ENCODE results near the gene TMEM120B. TPM values are rescaled to one million over a fixed set of nuclear protein-coding genes. Genes with fewer than 3 reads are reported as not detected.
"Not testable (repeated sequence)": the region's sequence is repeated elsewhere in the genome, so short reads cannot be mapped to it uniquely, and the experiment has no call there.

TMEM120B gene
- total RNA-seq, 6 donors from 2014 or later, result 8.9 to 23.0 (median 14.2) TPM

DNA sequence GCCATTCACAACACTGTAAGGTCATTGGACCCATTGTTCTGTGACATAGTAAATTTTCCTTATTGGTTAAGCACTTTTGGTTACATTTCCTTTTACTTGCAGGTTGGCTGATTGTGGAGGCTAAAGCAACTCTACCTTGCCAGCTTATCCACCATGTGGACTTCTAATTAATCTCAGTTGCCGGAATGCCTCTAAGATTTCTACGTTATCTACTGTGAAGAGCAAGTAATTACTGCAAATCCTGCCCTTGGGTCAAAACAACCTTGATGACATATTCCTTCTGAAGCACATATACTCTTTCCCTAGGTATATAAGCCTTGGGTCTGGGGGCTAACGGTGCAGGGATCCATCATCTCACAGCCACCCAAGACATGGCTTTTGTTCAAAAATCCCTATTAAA is 23.6 kb upstream of the TMEM120B start:
- ATAC-seq (ENCODE audit: low FRiP score in 2 of 2) (no peak), DNase-seq (no peak)
- H3K27ac ChIP-seq, result no peak overlapping the region
- H3K4me1 ChIP-seq, result peaks cover 0 to 13% (median 8%) of the 10 kb centered on the region in 4 donors
- H3K9me3 ChIP-seq, result no peaks in the 10 kb centered on the region
- no peaks in the 10 kb centered on the region for H3K36me3 ChIP-seq
- 84 to 89% methylated on average over 3 of the region's 3 CpGs for WGBS, 2 donors
- H3K4me3 ChIP-seq, result no peak overlapping the region
- no peak for TF ChIP-seq EP300 (IDR thresholded peaks at IDR 0.05)
- TF ChIP-seq CTCF (IDR thresholded peaks at IDR 0.05), result no peak
- TF ChIP-seq POLR2AphosphoS5 (IDR thresholded peaks at IDR 0.05), result no peak
- no peak for TF ChIP-seq POLR2A (IDR thresholded peaks at IDR 0.05)
- no peaks in the 10 kb centered on the region for H3K27me3 ChIP-seq

DNA sequence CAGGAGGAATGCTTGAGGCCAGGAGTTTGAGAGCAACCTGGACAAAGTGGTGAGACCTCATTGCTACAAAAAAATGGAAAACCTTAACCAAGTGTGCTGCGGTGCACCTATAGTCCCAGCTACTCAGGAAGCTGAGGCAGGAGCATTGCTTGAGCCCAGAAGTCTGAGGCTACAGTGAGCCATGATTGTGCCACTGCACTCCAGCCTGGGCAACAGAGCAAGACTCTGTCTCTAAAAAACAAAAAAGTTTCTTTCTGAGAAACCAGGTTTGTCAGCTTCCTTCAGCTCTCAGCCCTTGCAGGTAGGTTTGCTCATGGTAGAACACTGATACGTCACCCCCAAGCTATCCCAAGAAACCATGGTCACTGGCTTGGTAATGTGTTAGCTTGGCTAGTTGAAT is 23.1 kb upstream of the TMEM120B start:
- 86 to 96% methylated on average over 2 of the region's 2 CpGs for WGBS, 2 donors
- Histone ChIP-seq H3K27me3 (no peaks in the 10 kb centered on the region), H3K9me3 (no peaks in the 10 kb centered on the region), H3K4me3 (no peak overlapping the region), H3K4me1 (peaks cover 0 to 13% (median 8%) of the 10 kb centered on the region in 4 donors), H3K36me3 (no peaks in the 10 kb centered on the region), H3K27ac (no peak overlapping the region)
- DNase-seq, result no peak
- ATAC-seq (ENCODE audit: low FRiP score in 2 of 2), result no peak
- TF ChIP-seq POLR2A (IDR thresholded peaks at IDR 0.05), result no peak
- TF ChIP-seq CTCF (IDR thresholded peaks at IDR 0.05), result no peak
- TF ChIP-seq POLR2AphosphoS5 (IDR thresholded peaks at IDR 0.05), result no peak
- no peak for TF ChIP-seq EP300 (IDR thresholded peaks at IDR 0.05)

GRCh38 chr12:121692744-121693143 is 19.8 kb upstream of the TMEM120B start:
- not testable (repeated sequence) for ATAC-seq (ENCODE audit: low FRiP score in 2 of 2); H3K4me1 ChIP-seq; H3K27ac ChIP-seq; H3K36me3 ChIP-seq; H3K9me3 ChIP-seq; H3K4me3 ChIP-seq; DNase-seq; H3K27me3 ChIP-seq
- WGBS, 2 donors, result 67 to 71% methylated on average over 3 of the region's 3 CpGs

DNA sequence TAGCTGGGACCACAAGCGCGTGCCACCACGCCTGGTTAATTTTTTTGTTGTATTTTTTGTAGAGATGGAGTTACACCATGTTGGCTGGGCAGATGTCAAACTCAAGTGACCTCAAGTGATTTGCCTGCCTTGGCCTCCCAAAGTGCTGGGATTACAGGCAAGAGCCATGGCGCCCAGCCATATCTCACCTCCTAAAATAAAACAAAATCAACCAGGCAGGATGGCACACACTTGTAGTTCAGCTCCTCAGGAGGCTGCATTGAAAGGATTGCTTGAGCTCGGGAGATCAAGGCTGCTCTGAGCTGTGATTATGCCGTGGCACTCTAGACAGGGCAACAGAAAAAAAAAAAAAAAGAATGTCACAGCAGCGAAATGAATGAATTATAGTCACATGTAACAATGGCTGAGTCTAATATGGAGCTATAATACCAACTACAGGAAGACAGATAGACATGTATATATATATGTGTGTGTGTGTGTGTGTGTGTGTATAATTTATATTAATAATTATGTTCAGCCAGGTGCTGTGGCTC is 19.3 kb upstream of the TMEM120B start:
- Histone ChIP-seq H3K27me3 (no peaks in the 10 kb centered on the region), H3K4me1 (peaks cover 0 to 4% (median 3%) of the 10 kb centered on the region in 4 donors), H3K36me3 (no peaks in the 10 kb centered on the region), H3K27ac (no peak overlapping the region), H3K4me3 (no peak overlapping the region), H3K9me3 (no peaks in the 10 kb centered on the region)
- WGBS, 2 donors, result 70 to 77% methylated on average over 7 of the region's 7 CpGs
- DNase-seq (no peak), ATAC-seq (ENCODE audit: low FRiP score in 2 of 2) (no peak)
- no peak for TF ChIP-seq CTCF (IDR thresholded peaks at IDR 0.05)
- TF ChIP-seq EP300 (IDR thresholded peaks at IDR 0.05), result no peak
- TF ChIP-seq POLR2A (IDR thresholded peaks at IDR 0.05), result no peak
- TF ChIP-seq POLR2AphosphoS5 (IDR thresholded peaks at IDR 0.05), result no peak

DNA sequence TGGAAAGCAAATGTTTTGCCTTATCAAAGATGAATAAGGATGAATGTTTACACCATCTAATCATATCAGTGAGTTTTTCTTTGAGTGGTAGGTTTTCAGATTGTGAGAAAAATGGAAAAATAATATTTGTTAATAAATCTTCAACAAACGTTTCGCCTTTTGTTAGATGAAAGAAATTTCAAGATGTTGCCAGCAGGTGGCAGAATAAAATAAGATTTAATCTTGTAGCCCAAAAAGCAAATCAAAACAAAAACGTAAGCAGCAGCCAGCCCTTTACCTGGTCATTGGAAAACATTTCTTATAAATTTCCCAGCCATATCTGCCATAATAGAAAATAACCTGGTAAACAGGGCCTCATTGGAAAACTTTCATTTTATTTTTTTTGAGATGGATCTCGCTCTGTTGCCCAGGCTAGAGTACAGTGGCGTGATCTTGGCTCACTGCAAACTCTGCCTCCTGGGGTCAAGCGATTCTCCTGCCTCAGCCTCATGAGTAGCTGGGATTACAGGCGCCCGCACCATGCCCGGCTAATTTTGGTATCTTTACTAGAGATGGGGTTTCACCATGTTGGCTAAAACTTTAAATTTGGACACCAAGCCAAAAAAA is 15.4 kb upstream of the TMEM120B start:
- DNase-seq, result no peak
- Histone ChIP-seq H3K4me1 (peaks cover 0 to 7% (median 3%) of the 10 kb centered on the region in 4 donors), H3K9me3 (no peaks in the 10 kb centered on the region), H3K27ac (no peak overlapping the region), H3K4me3 (no peak overlapping the region), H3K27me3 (no peaks in the 10 kb centered on the region), H3K36me3 (no peaks in the 10 kb centered on the region)
- WGBS, 2 donors, result 46 to 51% methylated on average over 9 of the region's 9 CpGs
- no peak for ATAC-seq (ENCODE audit: low FRiP score in 2 of 2)
- TF ChIP-seq CTCF (IDR thresholded peaks at IDR 0.05) (peak; percentile 51 to 76 (median 63)), POLR2AphosphoS5 (IDR thresholded peaks at IDR 0.05) (no peak), POLR2A (IDR thresholded peaks at IDR 0.05) (no peak), EP300 (IDR thresholded peaks at IDR 0.05) (no peak)

GRCh38 chr12:121697861-121698260 is 14.7 kb upstream of the TMEM120B start:
- peaks cover 0 to 14% (median 3%) of the 10 kb centered on the region in 4 donors for H3K4me1 ChIP-seq
- DNase-seq; H3K36me3 ChIP-seq; H3K27me3 ChIP-seq; H3K27ac ChIP-seq; H3K4me3 ChIP-seq; H3K9me3 ChIP-seq; ATAC-seq (ENCODE audit: low FRiP score in 2 of 2): not testable (repeated sequence)
- 97 to 98% methylated on average over 6 of the region's 6 CpGs for WGBS, 2 donors

Measured in upper lobe of left lung (tissue), 6 donors.